KMS-11 (cell line): Measurements from ENCODE around the gene PDE3B.
A peak's percentile ranks its signal among the peaks of the same experiment; 100 is the strongest.

ENCODE experiments used
- H2AFZ ChIP-seq: fragments of 200-600 bp; sonication (generic); 2 replicates; pipeline ENCODE4 v1.6.1; 2016; ENCODE audit warnings: antibody characterized with exemption, mixed run types, low read depth
- H3K27ac ChIP-seq: fragments of 200-600 bp; sonication (generic); 2 replicates; pipeline ENCODE4 v1.6.1; 2016; ENCODE audit warnings: mild to moderate bottlenecking, mixed run types
- H3K27me3 ChIP-seq: fragments of 200-600 bp; sonication (generic); 2 replicates; pipeline ENCODE4 v1.6.1; 2017; ENCODE audit warnings: mild to moderate bottlenecking, low read depth, mixed run types, moderate library complexity; ENCODE audit not compliant: insufficient read depth
- H3K36me3 ChIP-seq: fragments of 200-600 bp; sonication (generic); 2 replicates; pipeline ENCODE4 v1.6.1; 2017; ENCODE audit warnings: mild to moderate bottlenecking, mixed run types; ENCODE audit not compliant: insufficient read depth
- H3K4me1 ChIP-seq: fragments of 200-600 bp; sonication (generic); 2 replicates; pipeline ENCODE4 v1.6.1; 2016; ENCODE audit warnings: mild to moderate bottlenecking, low read depth, mixed run types; ENCODE audit not compliant: poor library complexity, severe bottlenecking
- H3K4me2 ChIP-seq: fragments of 200-600 bp; sonication (generic); 2 replicates; pipeline ENCODE4 v1.7.0; 2016; ENCODE audit warnings: mild to moderate bottlenecking, mixed run types
- H3K4me3 ChIP-seq: fragments of 200-600 bp; sonication (generic); IDR thresholded peaks from 2 replicates; pipeline ENCODE4 v1.6.1; 2017; ENCODE audit warnings: low read depth, low read length, mixed read lengths; ENCODE audit not compliant: insufficient read depth
- H3K79me2 ChIP-seq: fragments of 200-600 bp; sonication (generic); 2 replicates; pipeline ENCODE4 v1.6.1; 2016; ENCODE audit warnings: low read depth, mixed run types; ENCODE audit not compliant: insufficient read depth
- H3K9ac ChIP-seq: fragments of 200-600 bp; sonication (generic); 2 replicates; pipeline ENCODE4 v1.6.1; 2016; ENCODE audit warnings: mild to moderate bottlenecking, mixed run types
- H4K20me1 ChIP-seq: fragments of 200-600 bp; sonication (generic); 2 replicates; pipeline ENCODE4 v1.6.1; 2016; ENCODE audit warnings: mild to moderate bottlenecking, mixed run types; ENCODE audit not compliant: insufficient read depth
- CTCF ChIP-seq: fragments of 200-600 bp; sonication (generic); conservative IDR thresholded peaks from 2 replicates; pipeline ENCODE4 v1.6.1; 2017; ENCODE audit warnings: low read depth, mild to moderate bottlenecking, antibody characterized with exemption, low read length, moderate library complexity, mixed read lengths

Gene PDE3B

GRCh38 chr11:14892577-14892976, 249.0 kb downstream of the PDE3B start:
- no peaks in the 10 kb centered on the region for H3K36me3 ChIP-seq
- H2AFZ ChIP-seq, result peak overlapping the region; percentile 77; the same call in 1 of the 2 replicates
- no peaks in the 10 kb centered on the region for H3K27me3 ChIP-seq
- H4K20me1 ChIP-seq, result no peaks in the 10 kb centered on the region
- H3K79me2 ChIP-seq, result no peaks in the 10 kb centered on the region
- no peak overlapping the region for H3K4me3 ChIP-seq
- H3K27ac ChIP-seq, result no peak overlapping the region
- TF ChIP-seq CTCF, result no peak
- H3K4me2 ChIP-seq, result peak overlapping the region; percentile 39
- H3K4me1 ChIP-seq, result peaks cover 30% of the 10 kb centered on the region
- H3K9ac ChIP-seq, result no peak overlapping the region; the same call in 1 of the 2 replicates

- H4K20me1 ChIP-seq, result no peaks in the 10 kb centered on the region
- H3K4me3 ChIP-seq, result no peak overlapping the region
- no peak for TF ChIP-seq CTCF
- H3K27me3 ChIP-seq, result no peaks in the 10 kb centered on the region
- H3K9ac ChIP-seq, result no peak overlapping the region
- peaks cover 22% of the 10 kb centered on the region for H3K4me1 ChIP-seq
- no peaks in the 10 kb centered on the region for H3K79me2 ChIP-seq
- H3K27ac ChIP-seq, result no peak overlapping the region
- H2AFZ ChIP-seq, result no peak overlapping the region
- no peak overlapping the region for H3K4me2 ChIP-seq
- no peaks in the 10 kb centered on the region for H3K36me3 ChIP-seq
Observed at GRCh38 chr11:14894657-14895598, 251.3 kb downstream of the PDE3B start.

- Histone ChIP-seq H4K20me1 (no peaks in the 10 kb centered on the region), H3K36me3 (no peaks in the 10 kb centered on the region), H3K4me3 (no peak overlapping the region), H3K4me1 (peaks cover 13% of the 10 kb centered on the region), H3K9ac (no peak overlapping the region), H3K27ac (no peak overlapping the region), H3K4me2 (no peak overlapping the region), H2AFZ (no peak overlapping the region), H3K79me2 (no peaks in the 10 kb centered on the region), H3K27me3 (no peaks in the 10 kb centered on the region)
- TF ChIP-seq CTCF, result no peak
Observed at GRCh38 chr11:14898355-14898754, 254.8 kb downstream of the PDE3B start.

- no peaks in the 10 kb centered on the region for H3K79me2 ChIP-seq
- peaks cover 13% of the 10 kb centered on the region for H3K4me1 ChIP-seq
- no peak overlapping the region for H3K4me2 ChIP-seq
- H3K4me3 ChIP-seq, result no peak overlapping the region
- H3K27me3 ChIP-seq, result no peaks in the 10 kb centered on the region
- no peaks in the 10 kb centered on the region for H4K20me1 ChIP-seq
- H2AFZ ChIP-seq, result no peak overlapping the region
- H3K27ac ChIP-seq, result no peak overlapping the region
- TF ChIP-seq CTCF, result no peak
- H3K36me3 ChIP-seq, result no peaks in the 10 kb centered on the region
- H3K9ac ChIP-seq, result no peak overlapping the region
Observed at GRCh38 chr11:14898906-14899305, 255.3 kb downstream of the PDE3B start.
